HEK293 (cell line): ENCODE data around the gene FCGR3A.

Source experiments
- ZBTB1 ChIP-seq: fragments of 450-650 bp; formaldehyde crosslinking; IDR thresholded peaks from 2 replicates; pipeline ENCODE4 v1.5.1; 2016; ENCODE audit warnings: missing biosample characterization, missing genetic modification characterization
- ZNF274 ChIP-seq, 2 experiments: fragments of 200-500 bp in 1 of 2; fragments of 450-650 bp in 1 of 2; sonication (Bioruptor generic) in 1 of 2; formaldehyde crosslinking in 1 of 2; IDR thresholded peaks; 2 replicates each; pipeline versions ENCODE4 v1.5.1 to v1.6.1; 2014 to 2016; ENCODE audit warnings: borderline replicate concordance in 1 of 2, inconsistent platforms in 1 of 2, low read length in 1 of 2, missing biosample characterization in 1 of 2, missing genetic modification characterization in 1 of 2
- ZNF433 ChIP-seq: fragments of 450-650 bp; formaldehyde crosslinking; IDR thresholded peaks from 2 replicates; pipeline ENCODE4 v1.5.1; 2016; ENCODE audit warnings: missing biosample characterization, missing genetic modification characterization, low read depth
- ZNF621 ChIP-seq: fragments of 450-650 bp; formaldehyde crosslinking; IDR thresholded peaks from 2 replicates; pipeline ENCODE4 v1.5.1; 2017; ENCODE audit warnings: missing biosample characterization, missing genetic modification characterization
- TF ChIP-seq, protein P1 (sequence below): fragments of 450-650 bp; formaldehyde crosslinking; IDR thresholded peaks from 2 replicates; pipeline ENCODE4 v1.5.1; 2016; ENCODE audit warnings: missing biosample characterization, missing genetic modification characterization
- TF ChIP-seq, protein P2 (sequence below): fragments of 450-650 bp; formaldehyde crosslinking; IDR thresholded peaks from 2 replicates; pipeline ENCODE4 v1.5.1; 2016; ENCODE audit warnings: missing biosample characterization, missing genetic modification characterization
- TF ChIP-seq, protein P3 (sequence below): fragments of 450-650 bp; formaldehyde crosslinking; IDR thresholded peaks from 2 replicates; pipeline ENCODE4 v1.5.1; 2016; ENCODE audit warnings: missing biosample characterization, missing genetic modification characterization
- TF ChIP-seq, protein P4 (sequence below): fragments of 450-650 bp; formaldehyde crosslinking; IDR thresholded peaks from 2 replicates; pipeline ENCODE4 v1.5.1; 2017; ENCODE audit warnings: missing biosample characterization, missing genetic modification characterization
- TF ChIP-seq, protein P5 (sequence below): fragments of 450-650 bp; formaldehyde crosslinking; conservative IDR thresholded peaks from 2 replicates; pipeline ENCODE4 v1.5.1; 2016; ENCODE audit warnings: low read depth, missing biosample characterization, missing genetic modification characterization

DNA sequence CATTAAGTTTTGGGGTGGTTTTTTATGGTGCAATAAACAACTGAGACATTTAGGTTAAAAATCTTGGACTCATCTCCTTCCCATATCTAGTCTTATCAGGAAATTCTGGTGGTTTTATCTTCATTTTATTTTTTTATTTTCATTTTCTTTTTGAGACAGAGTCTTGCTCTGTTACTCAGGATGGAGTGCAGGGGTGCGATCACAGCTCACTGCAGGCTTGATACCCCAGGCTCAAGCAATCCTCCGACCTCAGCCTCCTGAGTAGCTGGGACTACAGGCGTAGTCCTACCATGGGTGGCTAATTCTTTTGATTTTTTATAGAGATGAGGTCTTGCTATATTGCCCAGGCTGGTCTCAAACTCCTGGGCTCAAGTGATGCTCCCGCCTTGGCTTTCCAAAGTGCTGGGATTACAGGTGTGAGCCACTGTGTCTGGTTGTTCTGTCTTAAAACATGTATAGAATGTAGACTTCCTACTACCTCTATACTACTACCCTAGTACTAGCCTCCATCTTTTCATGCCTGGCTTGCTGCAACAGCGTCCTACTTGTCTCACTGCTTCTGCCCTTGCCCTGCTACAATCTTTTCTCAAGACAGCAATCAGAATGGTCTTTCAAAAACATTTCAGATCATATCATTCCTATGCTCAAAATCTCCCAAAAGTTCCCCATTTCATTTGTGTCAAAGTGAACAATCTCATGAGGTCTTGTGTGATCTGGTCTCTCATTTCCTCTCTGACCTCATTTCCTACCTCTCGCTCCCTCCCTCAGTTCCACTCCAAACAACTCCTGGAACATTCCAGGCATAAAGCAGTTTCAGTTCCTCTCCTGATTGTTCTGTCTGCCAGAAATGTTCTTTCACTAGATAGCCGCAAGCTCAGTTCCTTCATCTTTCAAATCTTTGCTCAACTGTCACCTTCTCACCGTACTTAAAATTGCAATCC, 50.2 kb downstream of the FCGR3A start:
- TF ChIP-seq ZNF621 (tag by site-specific recombination) (no peak), ZNF274 (IDR thresholded peaks at IDR 0.05; ENCODE audit: low read length) (no peak), ZNF274 (tag by site-specific recombination; IDR thresholded peaks at IDR 0.05; ENCODE audit: borderline replicate concordance) (no peak), ZNF433 (tag by site-specific recombination) (no peak), ZBTB1 (tag by site-specific recombination) (no peak)
- TF ChIP-seq, protein P1, sequence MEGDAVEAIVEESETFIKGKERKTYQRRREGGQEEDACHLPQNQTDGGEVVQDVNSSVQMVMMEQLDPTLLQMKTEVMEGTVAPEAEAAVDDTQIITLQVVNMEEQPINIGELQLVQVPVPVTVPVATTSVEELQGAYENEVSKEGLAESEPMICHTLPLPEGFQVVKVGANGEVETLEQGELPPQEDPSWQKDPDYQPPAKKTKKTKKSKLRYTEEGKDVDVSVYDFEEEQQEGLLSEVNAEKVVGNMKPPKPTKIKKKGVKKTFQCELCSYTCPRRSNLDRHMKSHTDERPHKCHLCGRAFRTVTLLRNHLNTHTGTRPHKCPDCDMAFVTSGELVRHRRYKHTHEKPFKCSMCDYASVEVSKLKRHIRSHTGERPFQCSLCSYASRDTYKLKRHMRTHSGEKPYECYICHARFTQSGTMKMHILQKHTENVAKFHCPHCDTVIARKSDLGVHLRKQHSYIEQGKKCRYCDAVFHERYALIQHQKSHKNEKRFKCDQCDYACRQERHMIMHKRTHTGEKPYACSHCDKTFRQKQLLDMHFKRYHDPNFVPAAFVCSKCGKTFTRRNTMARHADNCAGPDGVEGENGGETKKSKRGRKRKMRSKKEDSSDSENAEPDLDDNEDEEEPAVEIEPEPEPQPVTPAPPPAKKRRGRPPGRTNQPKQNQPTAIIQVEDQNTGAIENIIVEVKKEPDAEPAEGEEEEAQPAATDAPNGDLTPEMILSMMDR (tag by site-specific recombination), result no peak
- TF ChIP-seq, protein P2, sequence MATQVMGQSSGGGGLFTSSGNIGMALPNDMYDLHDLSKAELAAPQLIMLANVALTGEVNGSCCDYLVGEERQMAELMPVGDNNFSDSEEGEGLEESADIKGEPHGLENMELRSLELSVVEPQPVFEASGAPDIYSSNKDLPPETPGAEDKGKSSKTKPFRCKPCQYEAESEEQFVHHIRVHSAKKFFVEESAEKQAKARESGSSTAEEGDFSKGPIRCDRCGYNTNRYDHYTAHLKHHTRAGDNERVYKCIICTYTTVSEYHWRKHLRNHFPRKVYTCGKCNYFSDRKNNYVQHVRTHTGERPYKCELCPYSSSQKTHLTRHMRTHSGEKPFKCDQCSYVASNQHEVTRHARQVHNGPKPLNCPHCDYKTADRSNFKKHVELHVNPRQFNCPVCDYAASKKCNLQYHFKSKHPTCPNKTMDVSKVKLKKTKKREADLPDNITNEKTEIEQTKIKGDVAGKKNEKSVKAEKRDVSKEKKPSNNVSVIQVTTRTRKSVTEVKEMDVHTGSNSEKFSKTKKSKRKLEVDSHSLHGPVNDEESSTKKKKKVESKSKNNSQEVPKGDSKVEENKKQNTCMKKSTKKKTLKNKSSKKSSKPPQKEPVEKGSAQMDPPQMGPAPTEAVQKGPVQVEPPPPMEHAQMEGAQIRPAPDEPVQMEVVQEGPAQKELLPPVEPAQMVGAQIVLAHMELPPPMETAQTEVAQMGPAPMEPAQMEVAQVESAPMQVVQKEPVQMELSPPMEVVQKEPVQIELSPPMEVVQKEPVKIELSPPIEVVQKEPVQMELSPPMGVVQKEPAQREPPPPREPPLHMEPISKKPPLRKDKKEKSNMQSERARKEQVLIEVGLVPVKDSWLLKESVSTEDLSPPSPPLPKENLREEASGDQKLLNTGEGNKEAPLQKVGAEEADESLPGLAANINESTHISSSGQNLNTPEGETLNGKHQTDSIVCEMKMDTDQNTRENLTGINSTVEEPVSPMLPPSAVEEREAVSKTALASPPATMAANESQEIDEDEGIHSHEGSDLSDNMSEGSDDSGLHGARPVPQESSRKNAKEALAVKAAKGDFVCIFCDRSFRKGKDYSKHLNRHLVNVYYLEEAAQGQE (tag by site-specific recombination), result no peak
- TF ChIP-seq, protein P3, sequence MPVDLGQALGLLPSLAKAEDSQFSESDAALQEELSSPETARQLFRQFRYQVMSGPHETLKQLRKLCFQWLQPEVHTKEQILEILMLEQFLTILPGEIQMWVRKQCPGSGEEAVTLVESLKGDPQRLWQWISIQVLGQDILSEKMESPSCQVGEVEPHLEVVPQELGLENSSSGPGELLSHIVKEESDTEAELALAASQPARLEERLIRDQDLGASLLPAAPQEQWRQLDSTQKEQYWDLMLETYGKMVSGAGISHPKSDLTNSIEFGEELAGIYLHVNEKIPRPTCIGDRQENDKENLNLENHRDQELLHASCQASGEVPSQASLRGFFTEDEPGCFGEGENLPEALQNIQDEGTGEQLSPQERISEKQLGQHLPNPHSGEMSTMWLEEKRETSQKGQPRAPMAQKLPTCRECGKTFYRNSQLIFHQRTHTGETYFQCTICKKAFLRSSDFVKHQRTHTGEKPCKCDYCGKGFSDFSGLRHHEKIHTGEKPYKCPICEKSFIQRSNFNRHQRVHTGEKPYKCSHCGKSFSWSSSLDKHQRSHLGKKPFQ (tag by site-specific recombination), result no peak
- TF ChIP-seq, protein P4, sequence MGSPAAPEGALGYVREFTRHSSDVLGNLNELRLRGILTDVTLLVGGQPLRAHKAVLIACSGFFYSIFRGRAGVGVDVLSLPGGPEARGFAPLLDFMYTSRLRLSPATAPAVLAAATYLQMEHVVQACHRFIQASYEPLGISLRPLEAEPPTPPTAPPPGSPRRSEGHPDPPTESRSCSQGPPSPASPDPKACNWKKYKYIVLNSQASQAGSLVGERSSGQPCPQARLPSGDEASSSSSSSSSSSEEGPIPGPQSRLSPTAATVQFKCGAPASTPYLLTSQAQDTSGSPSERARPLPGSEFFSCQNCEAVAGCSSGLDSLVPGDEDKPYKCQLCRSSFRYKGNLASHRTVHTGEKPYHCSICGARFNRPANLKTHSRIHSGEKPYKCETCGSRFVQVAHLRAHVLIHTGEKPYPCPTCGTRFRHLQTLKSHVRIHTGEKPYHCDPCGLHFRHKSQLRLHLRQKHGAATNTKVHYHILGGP (tag by site-specific recombination), result no peak
- TF ChIP-seq, protein P5, sequence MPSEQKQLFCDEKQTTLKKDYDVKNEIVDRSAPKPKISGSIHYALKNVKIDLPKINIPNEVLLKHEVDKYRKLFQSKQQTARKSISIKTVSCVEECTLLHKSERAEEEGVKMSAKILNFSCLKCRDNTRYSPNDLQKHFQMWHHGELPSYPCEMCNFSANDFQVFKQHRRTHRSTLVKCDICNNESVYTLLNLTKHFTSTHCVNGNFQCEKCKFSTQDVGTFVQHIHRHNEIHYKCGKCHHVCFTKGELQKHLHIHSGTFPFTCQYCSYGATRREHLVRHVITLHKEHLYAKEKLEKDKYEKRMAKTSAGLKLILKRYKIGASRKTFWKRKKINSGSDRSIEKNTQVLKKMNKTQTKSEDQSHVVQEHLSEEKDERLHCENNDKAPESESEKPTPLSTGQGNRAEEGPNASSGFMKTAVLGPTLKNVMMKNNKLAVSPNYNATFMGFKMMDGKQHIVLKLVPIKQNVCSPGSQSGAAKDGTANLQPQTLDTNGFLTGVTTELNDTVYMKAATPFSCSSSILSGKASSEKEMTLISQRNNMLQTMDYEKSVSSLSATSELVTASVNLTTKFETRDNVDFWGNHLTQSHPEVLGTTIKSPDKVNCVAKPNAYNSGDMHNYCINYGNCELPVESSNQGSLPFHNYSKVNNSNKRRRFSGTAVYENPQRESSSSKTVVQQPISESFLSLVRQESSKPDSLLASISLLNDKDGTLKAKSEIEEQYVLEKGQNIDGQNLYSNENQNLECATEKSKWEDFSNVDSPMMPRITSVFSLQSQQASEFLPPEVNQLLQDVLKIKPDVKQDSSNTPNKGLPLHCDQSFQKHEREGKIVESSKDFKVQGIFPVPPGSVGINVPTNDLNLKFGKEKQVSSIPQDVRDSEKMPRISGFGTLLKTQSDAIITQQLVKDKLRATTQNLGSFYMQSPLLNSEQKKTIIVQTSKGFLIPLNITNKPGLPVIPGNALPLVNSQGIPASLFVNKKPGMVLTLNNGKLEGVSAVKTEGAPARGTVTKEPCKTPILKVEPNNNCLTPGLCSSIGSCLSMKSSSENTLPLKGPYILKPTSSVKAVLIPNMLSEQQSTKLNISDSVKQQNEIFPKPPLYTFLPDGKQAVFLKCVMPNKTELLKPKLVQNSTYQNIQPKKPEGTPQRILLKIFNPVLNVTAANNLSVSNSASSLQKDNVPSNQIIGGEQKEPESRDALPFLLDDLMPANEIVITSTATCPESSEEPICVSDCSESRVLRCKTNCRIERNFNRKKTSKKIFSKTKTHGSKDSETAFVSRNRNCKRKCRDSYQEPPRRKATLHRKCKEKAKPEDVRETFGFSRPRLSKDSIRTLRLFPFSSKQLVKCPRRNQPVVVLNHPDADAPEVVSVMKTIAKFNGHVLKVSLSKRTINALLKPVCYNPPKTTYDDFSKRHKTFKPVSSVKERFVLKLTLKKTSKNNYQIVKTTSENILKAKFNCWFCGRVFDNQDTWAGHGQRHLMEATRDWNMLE (tag by site-specific recombination), result no peak
